MM.1S (cell line): Measurements from ENCODE around the gene ACTR2.

ENCODE experiments used
- DNase-seq: peaks from one replicate; pipeline ENCODE4 v3.0.0-alpha.2; 2015
- H2AFZ ChIP-seq: fragments of 300-600 bp; sonication (generic); 2 replicates; pipeline ENCODE4 v1.6.0; 2016; ENCODE audit warnings: antibody characterized with exemption, low read length
- H3F3A ChIP-seq: fragments of 300-600 bp; sonication (generic); 2 replicates; pipeline ENCODE4 v1.6.1; 2016; ENCODE audit warnings: mild to moderate bottlenecking, antibody characterized with exemption, low read length, moderate library complexity, mixed read lengths; ENCODE audit not compliant: insufficient read depth
- H3K27ac ChIP-seq: fragments of 300-600 bp; sonication (generic); 2 replicates; pipeline ENCODE4 v1.5.1; 2016; ENCODE audit warnings: mild to moderate bottlenecking, low read length
- H3K27me3 ChIP-seq: fragments of 300-600 bp; sonication (generic); replicated peaks from 2 replicates; pipeline ENCODE4 v1.6.0; 2016; ENCODE audit warnings: low read length; ENCODE audit not compliant: insufficient read depth
- H3K36me3 ChIP-seq: fragments of 300-600 bp; sonication (generic); replicated peaks from 2 replicates; pipeline ENCODE4 v1.6.1; 2016; ENCODE audit warnings: mild to moderate bottlenecking, low read length, mixed read lengths; ENCODE audit not compliant: insufficient read depth
- H3K4me1 ChIP-seq: fragments of 300-600 bp; sonication (generic); 2 replicates; pipeline ENCODE4 v1.6.1; 2016; ENCODE audit warnings: low read length, mixed read lengths
- H3K4me2 ChIP-seq: fragments of 300-600 bp; sonication (generic); 2 replicates; pipeline ENCODE4 v1.6.0; 2016; ENCODE audit warnings: low read depth, low read length
- H3K4me3 ChIP-seq: fragments of 300-600 bp; sonication (generic); 2 replicates; pipeline ENCODE4 v1.5.1; 2016; ENCODE audit warnings: low read length, mixed read lengths
- H3K79me2 ChIP-seq: fragments of 300-600 bp; sonication (generic); 2 replicates; pipeline ENCODE4 v1.6.1; 2016; ENCODE audit warnings: mixed run types, low read length, mixed read lengths
- H3K9ac ChIP-seq: fragments of 300-600 bp; sonication (generic); 2 replicates; pipeline ENCODE4 v1.6.1; 2016; ENCODE audit warnings: low read length, mixed read lengths
- H3K9me2 ChIP-seq: fragments of 300-600 bp; sonication (generic); replicated peaks from 2 replicates; pipeline ENCODE4 v1.6.1; 2016; ENCODE audit warnings: mild to moderate bottlenecking, low read length, mixed read lengths; ENCODE audit not compliant: insufficient read depth
- H3K9me3 ChIP-seq: fragments of 300-600 bp; sonication (generic); replicated peaks from 2 replicates; pipeline ENCODE4 v1.6.1; 2016; ENCODE audit warnings: mild to moderate bottlenecking, low read length, mixed read lengths; ENCODE audit not compliant: insufficient read depth
- H4K20me1 ChIP-seq: fragments of 300-600 bp; sonication (generic); 2 replicates; pipeline ENCODE4 v1.6.1; 2016; ENCODE audit warnings: mild to moderate bottlenecking, low read length, moderate library complexity, mixed read lengths; ENCODE audit not compliant: insufficient read depth
- EZH2 ChIP-seq: fragments of 300-600 bp; sonication (generic); optimal IDR thresholded peaks from 2 replicates; pipeline ENCODE3; 2017; ENCODE audit warnings: low read depth, mild to moderate bottlenecking, antibody characterized with exemption, low read length, mixed read lengths
- EZH2phosphoT487 ChIP-seq: fragments of 300-600 bp; sonication (generic); IDR thresholded peaks from 2 replicates; pipeline ENCODE4 v1.6.1; 2018; ENCODE audit warnings: antibody characterized with exemption, low read length
- TF ChIP-seq, protein P1 (sequence below): fragments of 300-600 bp; sonication (generic); IDR thresholded peaks from 2 replicates; pipeline ENCODE4 v1.5.1; 2016; ENCODE audit warnings: antibody characterized with exemption, low read length, mixed read lengths

ACTR2 gene

DNA sequence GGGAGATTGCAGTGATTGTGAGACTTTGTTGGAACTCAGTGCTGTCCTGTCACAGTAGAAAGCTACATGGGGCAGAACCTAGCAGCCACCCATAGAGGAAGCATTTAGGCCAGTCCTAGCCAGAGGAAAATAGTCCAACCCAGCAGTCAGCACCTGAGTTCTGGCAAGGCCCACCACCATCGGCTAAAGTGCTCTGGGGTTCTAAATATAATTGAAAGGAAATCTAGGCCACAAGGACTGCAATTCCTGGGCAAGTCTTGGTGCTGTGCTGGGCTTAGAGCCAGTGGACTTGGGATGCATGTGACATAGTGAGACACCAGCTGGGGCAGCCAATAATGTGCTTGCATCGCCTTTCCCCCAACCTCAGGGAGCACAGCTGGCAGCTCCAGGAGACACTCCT lies 28.9 kb upstream of the ACTR2 start:
- H3K27ac ChIP-seq = no peak overlapping the region
- H4K20me1 ChIP-seq = no peaks in the 10 kb centered on the region
- H3K4me2 ChIP-seq = no peak overlapping the region
- H3F3A ChIP-seq = no peaks in the 10 kb centered on the region
- H3K36me3 ChIP-seq = no peaks in the 10 kb centered on the region
- H3K79me2 ChIP-seq = no peaks in the 10 kb centered on the region
- H2AFZ ChIP-seq = no peak overlapping the region
- no peaks in the 10 kb centered on the region for H3K9me3 ChIP-seq
- no peak for DNase-seq
- H3K4me1 ChIP-seq = no peaks in the 10 kb centered on the region
- H3K9me2 ChIP-seq = no peaks in the 10 kb centered on the region
- no peaks in the 10 kb centered on the region for H3K27me3 ChIP-seq
- no peak overlapping the region for H3K9ac ChIP-seq
- TF ChIP-seq EZH2phosphoT487 (no peak), EZH2 (no peak)
- TF ChIP-seq, protein P1, sequence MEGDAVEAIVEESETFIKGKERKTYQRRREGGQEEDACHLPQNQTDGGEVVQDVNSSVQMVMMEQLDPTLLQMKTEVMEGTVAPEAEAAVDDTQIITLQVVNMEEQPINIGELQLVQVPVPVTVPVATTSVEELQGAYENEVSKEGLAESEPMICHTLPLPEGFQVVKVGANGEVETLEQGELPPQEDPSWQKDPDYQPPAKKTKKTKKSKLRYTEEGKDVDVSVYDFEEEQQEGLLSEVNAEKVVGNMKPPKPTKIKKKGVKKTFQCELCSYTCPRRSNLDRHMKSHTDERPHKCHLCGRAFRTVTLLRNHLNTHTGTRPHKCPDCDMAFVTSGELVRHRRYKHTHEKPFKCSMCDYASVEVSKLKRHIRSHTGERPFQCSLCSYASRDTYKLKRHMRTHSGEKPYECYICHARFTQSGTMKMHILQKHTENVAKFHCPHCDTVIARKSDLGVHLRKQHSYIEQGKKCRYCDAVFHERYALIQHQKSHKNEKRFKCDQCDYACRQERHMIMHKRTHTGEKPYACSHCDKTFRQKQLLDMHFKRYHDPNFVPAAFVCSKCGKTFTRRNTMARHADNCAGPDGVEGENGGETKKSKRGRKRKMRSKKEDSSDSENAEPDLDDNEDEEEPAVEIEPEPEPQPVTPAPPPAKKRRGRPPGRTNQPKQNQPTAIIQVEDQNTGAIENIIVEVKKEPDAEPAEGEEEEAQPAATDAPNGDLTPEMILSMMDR = no peak
- H3K4me3 ChIP-seq = no peak overlapping the region

GRCh38 chr2:65199166-65199565 lies 28.5 kb upstream of the ACTR2 start:
- DNase-seq = no peak
- Histone ChIP-seq H3K4me1 (no peaks in the 10 kb centered on the region), H3K27me3 (no peaks in the 10 kb centered on the region), H3K9ac (no peak overlapping the region), H3K9me2 (no peaks in the 10 kb centered on the region), H3K36me3 (no peaks in the 10 kb centered on the region), H3K27ac (no peak overlapping the region), H3K9me3 (no peaks in the 10 kb centered on the region), H2AFZ (no peak overlapping the region), H3K4me2 (no peak overlapping the region), H3K4me3 (no peak overlapping the region), H3F3A (no peaks in the 10 kb centered on the region), H3K79me2 (no peaks in the 10 kb centered on the region), H4K20me1 (no peaks in the 10 kb centered on the region)
- TF ChIP-seq EZH2phosphoT487 (no peak), EZH2 (no peak)
- TF ChIP-seq, protein P1 = no peak

GRCh38 chr2:65199891-65200290 lies 27.7 kb upstream of the ACTR2 start:
- Histone ChIP-seq H3K27ac (no peak overlapping the region), H3K79me2 (no peaks in the 10 kb centered on the region), H3K4me1 (no peaks in the 10 kb centered on the region), H3K9ac (no peak overlapping the region), H3K36me3 (no peaks in the 10 kb centered on the region), H2AFZ (no peak overlapping the region), H3F3A (no peaks in the 10 kb centered on the region), H3K4me2 (no peak overlapping the region), H3K9me3 (no peaks in the 10 kb centered on the region), H3K27me3 (no peaks in the 10 kb centered on the region), H3K4me3 (no peak overlapping the region), H3K9me2 (no peaks in the 10 kb centered on the region), H4K20me1 (no peaks in the 10 kb centered on the region)
- no peak for TF ChIP-seq EZH2
- TF ChIP-seq, protein P1 = no peak
- TF ChIP-seq EZH2phosphoT487 = no peak
- no peak for DNase-seq
